ENCODE data around the gene CCT3. TPM values are rescaled to one million over a fixed set of nuclear protein-coding genes. Genes with fewer than 3 reads are reported as not detected.

The CCT3 gene
- total RNA-seq, 1 donor from 2014 or later: 193 TPM

DNA sequence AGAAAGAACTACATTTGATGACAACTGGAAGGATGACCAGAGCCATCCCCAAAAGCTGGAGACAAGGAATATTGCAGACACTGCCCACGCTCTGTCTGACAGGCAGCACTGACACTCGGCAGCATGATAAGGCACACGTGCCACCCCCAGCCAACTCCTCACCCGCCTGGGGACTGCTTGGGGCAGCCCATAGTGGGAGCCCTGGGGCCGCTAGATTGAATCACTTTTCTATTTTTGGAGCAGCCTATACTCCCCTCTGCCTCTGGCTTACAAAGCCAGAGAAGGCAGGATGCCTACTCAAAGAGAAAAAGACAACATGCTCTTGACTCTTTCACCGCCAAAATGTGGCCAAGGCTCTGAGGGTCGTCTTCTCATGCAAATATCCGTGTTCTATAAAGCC is 56.8 kb downstream of the CCT3 start:
- TF ChIP-seq, protein P1, sequence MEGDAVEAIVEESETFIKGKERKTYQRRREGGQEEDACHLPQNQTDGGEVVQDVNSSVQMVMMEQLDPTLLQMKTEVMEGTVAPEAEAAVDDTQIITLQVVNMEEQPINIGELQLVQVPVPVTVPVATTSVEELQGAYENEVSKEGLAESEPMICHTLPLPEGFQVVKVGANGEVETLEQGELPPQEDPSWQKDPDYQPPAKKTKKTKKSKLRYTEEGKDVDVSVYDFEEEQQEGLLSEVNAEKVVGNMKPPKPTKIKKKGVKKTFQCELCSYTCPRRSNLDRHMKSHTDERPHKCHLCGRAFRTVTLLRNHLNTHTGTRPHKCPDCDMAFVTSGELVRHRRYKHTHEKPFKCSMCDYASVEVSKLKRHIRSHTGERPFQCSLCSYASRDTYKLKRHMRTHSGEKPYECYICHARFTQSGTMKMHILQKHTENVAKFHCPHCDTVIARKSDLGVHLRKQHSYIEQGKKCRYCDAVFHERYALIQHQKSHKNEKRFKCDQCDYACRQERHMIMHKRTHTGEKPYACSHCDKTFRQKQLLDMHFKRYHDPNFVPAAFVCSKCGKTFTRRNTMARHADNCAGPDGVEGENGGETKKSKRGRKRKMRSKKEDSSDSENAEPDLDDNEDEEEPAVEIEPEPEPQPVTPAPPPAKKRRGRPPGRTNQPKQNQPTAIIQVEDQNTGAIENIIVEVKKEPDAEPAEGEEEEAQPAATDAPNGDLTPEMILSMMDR (IDR thresholded peaks at IDR 0.05): no peak
- peak overlapping the region; percentile 88 for H3K27ac Mint-ChIP-seq (ENCODE audit: unreplicated experiment)
- peaks cover 28% of the 10 kb centered on the region for H3K4me1 Mint-ChIP-seq (ENCODE audit: unreplicated experiment)
- peaks cover 16% of the 10 kb centered on the region for H3K36me3 Mint-ChIP-seq (ENCODE audit: unreplicated experiment)
- no peaks in the 10 kb centered on the region for H3K27me3 Mint-ChIP-seq (ENCODE audit: unreplicated experiment)
- H3K4me3 Mint-ChIP-seq (ENCODE audit: unreplicated experiment): peak overlapping the region; percentile 86
- no peaks in the 10 kb centered on the region for H3K9me3 Mint-ChIP-seq (ENCODE audit: unreplicated experiment)
- no peak for DNase-seq (ENCODE audit: extremely low spot score, unreplicated experiment)

DNA sequence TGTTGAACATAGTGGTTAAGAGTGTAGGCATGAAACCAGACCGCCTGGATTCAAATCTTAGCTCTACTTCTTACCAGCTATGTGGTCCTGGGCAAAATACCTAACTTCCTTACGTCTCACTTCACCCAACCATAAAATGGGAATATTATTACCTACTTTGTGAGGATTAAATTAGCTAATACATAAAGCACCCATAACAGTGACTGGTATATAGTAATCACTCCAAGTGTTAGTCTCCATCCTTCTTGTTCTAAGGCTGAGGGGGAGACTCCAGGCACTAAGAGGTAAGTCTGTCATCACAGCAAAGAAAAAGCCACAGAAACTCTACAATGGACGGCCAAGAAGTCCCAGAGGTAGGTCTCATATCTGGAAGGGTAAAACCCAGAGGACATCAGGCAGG is 58.3 kb downstream of the CCT3 start:
- Mint-ChIP-seq H3K4me3 (ENCODE audit: unreplicated experiment) (no peak overlapping the region), H3K27me3 (ENCODE audit: unreplicated experiment) (no peaks in the 10 kb centered on the region), H3K36me3 (ENCODE audit: unreplicated experiment) (peaks cover 24% of the 10 kb centered on the region), H3K27ac (ENCODE audit: unreplicated experiment) (no peak overlapping the region), H3K4me1 (ENCODE audit: unreplicated experiment) (peaks cover 28% of the 10 kb centered on the region), H3K9me3 (ENCODE audit: unreplicated experiment) (no peaks in the 10 kb centered on the region)
- DNase-seq (ENCODE audit: extremely low spot score, unreplicated experiment): no peak
- TF ChIP-seq, protein P1 (IDR thresholded peaks at IDR 0.05): no peak

DNA sequence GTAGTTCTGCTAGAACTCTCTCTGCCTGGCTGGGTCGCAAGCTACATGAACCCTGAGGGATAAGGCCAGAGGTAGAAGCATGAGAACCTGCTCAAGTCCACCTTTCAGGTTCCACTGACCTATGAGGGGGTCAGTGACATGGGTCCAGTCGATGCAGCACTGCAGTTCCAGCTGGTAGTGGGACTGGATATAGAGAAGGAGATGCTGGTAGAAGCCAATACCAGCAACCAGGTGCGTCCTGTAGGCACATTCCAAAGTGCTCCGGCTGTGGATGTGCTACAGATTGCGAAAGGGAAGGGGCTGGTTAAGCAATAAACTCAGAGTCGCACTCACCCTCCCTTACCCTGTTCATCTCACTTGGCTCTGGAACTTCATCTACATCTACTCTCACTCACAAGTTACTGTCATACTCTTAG is 61.1 kb downstream of the CCT3 start:
- no peak overlapping the region for H3K4me3 Mint-ChIP-seq (ENCODE audit: unreplicated experiment)
- no peaks in the 10 kb centered on the region for H3K9me3 Mint-ChIP-seq (ENCODE audit: unreplicated experiment)
- TF ChIP-seq, protein P1 (IDR thresholded peaks at IDR 0.05): no peak
- no peak for DNase-seq (ENCODE audit: extremely low spot score, unreplicated experiment)
- no peaks in the 10 kb centered on the region for H3K27me3 Mint-ChIP-seq (ENCODE audit: unreplicated experiment)
- no peak overlapping the region for H3K27ac Mint-ChIP-seq (ENCODE audit: unreplicated experiment)
- H3K36me3 Mint-ChIP-seq (ENCODE audit: unreplicated experiment): peaks cover 48% of the 10 kb centered on the region
- peaks cover 16% of the 10 kb centered on the region for H3K4me1 Mint-ChIP-seq (ENCODE audit: unreplicated experiment)

DNA sequence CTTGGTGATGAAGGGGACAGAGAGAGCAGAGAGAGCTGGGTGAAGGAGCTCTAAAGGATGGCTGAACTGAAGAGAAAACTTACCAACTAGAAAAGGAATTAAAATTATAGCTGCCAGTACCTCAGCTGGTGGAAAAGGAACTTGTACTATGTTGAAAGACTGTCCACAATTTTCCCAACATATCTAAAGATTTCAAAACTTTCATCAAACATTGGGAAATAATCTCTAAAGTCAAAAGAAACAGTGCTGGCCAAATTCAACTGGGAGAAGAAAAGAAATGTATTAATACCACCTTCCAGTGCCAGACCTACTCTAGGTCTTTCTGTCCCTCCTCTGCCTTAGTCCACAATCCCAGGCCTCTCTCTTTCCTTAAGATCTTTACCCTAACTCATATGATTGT is 61.6 kb downstream of the CCT3 start:
- TF ChIP-seq, protein P1 (IDR thresholded peaks at IDR 0.05): no peak
- Mint-ChIP-seq H3K9me3 (ENCODE audit: unreplicated experiment) (no peaks in the 10 kb centered on the region), H3K4me3 (ENCODE audit: unreplicated experiment) (no peak overlapping the region), H3K4me1 (ENCODE audit: unreplicated experiment) (peaks cover 14% of the 10 kb centered on the region), H3K27me3 (ENCODE audit: unreplicated experiment) (no peaks in the 10 kb centered on the region), H3K27ac (ENCODE audit: unreplicated experiment) (no peak overlapping the region), H3K36me3 (ENCODE audit: unreplicated experiment) (peaks cover 52% of the 10 kb centered on the region)
- DNase-seq (ENCODE audit: extremely low spot score, unreplicated experiment): no peak

DNA sequence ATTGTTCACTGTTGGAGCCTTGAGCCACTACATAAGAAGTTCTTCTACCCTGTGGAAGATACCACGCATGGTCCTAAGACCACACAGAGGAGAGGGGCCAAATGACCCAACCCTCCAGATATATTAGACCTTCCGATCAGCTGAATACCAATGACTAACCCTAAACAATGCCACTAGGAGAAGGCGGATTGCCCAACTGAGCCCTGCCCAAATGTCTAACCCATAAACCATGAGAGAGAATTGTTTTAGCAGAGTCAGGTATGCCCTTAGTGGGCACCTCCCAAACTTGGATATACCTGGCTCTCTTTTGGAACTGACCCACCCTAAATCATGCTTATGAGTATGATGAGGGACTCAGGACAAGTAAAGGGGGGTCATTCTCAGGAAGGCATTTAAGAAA is 67.8 kb downstream of the CCT3 start:
- TF ChIP-seq, protein P1 (IDR thresholded peaks at IDR 0.05): no peak
- H3K27ac Mint-ChIP-seq (ENCODE audit: unreplicated experiment): no peak overlapping the region
- H3K36me3 Mint-ChIP-seq (ENCODE audit: unreplicated experiment): peaks cover 68% of the 10 kb centered on the region
- no peaks in the 10 kb centered on the region for H3K9me3 Mint-ChIP-seq (ENCODE audit: unreplicated experiment)
- H3K27me3 Mint-ChIP-seq (ENCODE audit: unreplicated experiment): no peaks in the 10 kb centered on the region
- no peak overlapping the region for H3K4me3 Mint-ChIP-seq (ENCODE audit: unreplicated experiment)
- DNase-seq (ENCODE audit: extremely low spot score, unreplicated experiment): no peak
- H3K4me1 Mint-ChIP-seq (ENCODE audit: unreplicated experiment): no peaks in the 10 kb centered on the region

Measured in osteocyte (in vitro differentiated cells).